A204.1 (cell line): ENCODE measurements around the gene TBC1D24.
"Not testable (repeated sequence)": the region's sequence is repeated elsewhere in the genome, so short reads cannot be mapped to it uniquely, and the experiment has no call there.

Experiments
- FAIRE-seq: peaks from 2 replicates; lab custom pipeline; 2012; peaks lifted over from hg19 to GRCh38; lab: Jason Lieb, UNC

TBC1D24 gene

DNA sequence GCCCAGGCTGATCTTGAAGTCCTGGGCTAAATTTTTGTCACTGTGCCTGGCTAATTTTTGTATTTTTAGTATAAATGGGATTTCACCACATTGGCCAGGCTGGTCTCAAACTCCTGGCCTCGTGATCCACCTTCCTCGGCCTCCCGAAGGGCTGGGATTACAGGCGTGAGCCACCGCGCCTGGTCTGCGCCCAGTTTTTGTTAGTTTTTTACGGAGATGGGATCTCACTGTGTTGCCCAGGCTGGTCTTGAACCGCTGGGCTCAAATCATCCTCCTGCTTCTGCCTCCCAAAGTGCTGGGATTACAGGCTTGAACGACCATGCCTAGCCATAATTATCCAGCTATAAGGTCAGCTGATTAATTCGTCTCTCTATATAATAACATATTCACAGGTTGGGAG lies 59.0 kb downstream of the TBC1D24 start:
- no peak for FAIRE-seq

DNA sequence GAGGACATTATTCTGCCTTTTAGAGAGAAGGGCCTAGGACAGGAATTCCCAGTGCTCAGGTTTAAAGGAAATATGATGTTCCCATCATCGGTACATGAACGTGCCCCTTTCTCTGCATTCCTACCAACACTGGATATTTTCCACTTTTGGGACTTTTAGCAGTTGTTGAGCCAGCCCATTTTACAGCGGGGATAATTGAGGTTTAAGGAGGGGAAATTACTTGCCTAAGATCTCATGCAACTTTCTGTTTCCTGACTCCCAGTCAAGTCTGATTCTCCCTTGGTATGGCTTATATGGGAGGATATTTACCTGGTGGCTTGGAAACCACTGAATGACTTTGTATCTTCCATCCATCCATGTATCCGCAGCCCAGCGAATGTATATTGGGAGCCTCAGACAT lies 59.4 kb downstream of the TBC1D24 start:
- FAIRE-seq: not testable (repeated sequence)

DNA sequence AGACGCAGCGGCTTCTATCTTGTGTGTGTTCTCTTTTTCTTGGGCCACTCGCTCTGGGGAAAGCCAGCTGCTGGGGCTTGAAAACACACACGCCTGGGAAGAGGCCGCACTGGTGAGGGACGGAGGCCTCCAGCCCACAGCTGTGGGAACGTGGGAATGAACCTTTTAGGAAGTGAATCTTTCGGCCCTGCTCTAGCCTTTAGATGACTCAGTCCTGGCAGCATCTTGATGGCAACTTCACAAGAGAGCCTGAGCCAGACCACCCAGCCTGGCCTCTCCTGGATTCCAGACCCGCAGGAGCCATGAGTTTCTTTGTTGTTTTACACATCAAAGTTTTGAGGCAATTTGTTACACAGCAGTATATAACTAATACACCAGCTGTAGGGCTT lies 60.7 kb downstream of the TBC1D24 start:
- no peak for FAIRE-seq

DNA sequence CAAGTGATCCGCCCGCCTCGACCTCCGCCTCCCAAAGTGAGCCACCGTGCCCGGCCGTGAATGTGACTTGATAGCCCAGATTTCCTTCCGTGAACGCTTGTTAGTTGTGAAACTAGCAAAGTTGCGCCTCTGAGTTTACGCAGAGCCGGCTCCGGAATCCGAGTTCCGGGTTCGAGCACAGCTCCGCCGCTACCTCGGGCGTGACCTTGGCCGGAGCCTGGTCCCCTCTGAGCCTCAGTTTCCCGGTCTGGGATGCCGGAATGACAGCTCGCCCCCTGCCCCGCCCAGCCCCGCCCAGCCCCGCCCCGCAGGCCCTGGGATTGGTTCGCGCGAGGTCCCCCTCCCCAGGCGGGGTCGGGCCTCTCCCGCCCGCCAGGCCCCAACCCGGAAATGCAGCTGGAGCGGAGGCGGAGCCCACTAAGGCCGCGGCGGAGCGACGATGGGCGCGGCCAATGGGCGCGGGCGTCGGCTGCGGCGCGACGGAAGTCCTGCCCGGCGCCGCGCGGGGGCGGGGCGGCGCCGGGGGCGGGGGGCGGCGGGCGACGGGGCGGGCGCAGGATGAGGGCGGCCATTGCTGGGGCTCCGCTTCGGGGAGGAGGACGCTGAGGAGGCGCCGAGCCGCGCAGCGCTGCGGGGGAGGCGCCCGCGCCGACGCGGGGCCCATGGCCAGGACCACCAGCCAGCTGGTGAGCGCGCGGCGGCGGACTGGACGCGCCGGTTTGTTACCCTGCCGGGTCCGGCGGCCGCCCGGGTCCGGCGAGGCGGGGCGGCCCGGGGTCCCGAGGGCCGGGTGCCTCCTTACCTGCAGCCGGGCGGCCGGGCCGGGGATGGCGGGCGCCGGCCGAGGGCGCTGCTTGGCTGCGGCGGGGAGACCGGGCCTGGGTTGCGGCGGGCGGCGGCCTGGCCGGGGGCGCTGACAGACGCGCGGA lies 62.8 kb downstream of the TBC1D24 start, which contains the start of gene PDPK1:
TSS of gene PDPK1 (plus strand) at position 571 of the 929 bp plus-strand sequence. CDS start at position 663, 92 bp downstream.
- no peak for FAIRE-seq

DNA sequence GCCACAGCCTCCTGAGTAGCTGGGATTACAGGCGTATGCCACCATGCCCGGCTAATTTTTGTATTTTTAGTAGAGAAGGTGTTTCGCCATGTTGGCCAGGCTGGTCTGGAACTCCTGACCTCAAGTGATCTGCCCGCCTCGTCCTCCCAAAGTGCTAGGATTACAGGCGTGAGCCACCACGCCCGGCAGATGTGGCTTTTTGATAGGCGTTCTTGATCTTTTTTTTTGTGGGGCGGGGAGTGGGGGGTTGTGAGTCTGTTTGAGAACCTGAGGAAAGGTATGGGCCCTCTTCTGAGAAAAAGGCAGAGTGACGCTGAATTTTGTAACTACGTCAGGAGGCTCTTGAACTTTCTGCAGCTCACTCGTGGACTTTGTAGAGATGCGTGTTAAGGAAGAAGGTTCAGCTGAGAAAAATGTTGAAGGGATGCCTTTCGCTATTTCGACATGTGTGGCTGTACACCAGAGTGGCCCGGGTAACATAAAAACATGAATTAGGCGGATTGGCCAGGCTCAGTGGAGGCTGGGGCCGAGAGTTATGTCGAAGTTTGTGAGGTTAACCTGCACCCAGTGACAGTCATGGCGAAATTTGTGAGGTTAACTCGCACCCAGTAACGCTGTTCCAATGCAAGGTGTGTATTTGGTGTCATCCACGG lies 64.4 kb downstream of the TBC1D24 start:
- FAIRE-seq: not testable (repeated sequence)

DNA sequence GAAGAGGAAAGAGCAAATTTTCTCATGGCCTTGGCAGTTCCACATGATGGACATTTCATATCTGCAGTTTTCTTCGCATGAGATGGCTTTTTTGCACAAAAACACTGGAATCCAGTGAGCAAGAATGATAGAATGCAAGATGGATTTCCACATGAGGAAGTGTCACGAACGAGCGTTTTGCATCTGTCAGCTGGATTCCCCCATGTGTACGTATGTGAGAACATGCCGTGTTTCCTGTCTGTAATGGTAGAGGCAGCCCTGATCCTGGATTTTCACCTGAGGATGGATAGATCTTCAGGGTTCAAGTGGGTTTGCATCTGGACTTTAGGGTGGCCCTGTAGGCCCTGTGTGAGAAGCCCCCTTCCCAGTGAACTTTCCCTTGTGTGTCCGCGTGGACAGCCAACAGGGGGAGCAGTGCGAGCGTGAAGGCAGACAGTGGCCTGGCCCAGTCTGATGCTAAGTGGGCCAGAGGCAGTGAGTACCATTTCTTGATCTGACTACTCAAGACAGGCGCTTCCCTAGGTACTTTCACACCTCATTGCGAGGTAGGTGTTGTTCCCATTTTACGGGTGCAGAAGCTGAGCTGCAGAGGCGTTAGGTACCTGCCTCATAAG lies 65.0 kb downstream of the TBC1D24 start:
- FAIRE-seq: not testable (repeated sequence)

DNA sequence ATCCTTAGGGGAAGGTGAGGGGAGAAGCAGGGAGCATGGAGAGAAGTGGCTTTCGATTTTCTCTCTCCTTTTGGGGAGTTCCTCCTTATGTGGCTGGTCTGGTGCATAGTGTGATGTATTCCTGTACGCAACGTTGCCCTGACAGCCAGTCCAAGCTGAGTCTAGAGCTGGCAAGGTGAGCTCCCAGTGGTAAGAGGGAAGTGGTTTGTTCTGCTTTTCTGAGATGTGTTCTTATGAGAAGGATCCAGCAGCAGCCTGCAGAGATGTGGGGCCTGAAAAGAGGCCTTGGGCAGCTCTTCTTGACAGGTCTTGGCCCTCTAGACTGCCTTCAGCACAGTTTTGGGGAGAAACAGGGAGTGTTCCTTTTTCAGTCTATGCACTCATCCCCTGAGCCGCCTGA lies 66.0 kb downstream of the TBC1D24 start:
- not testable (repeated sequence) for FAIRE-seq

DNA sequence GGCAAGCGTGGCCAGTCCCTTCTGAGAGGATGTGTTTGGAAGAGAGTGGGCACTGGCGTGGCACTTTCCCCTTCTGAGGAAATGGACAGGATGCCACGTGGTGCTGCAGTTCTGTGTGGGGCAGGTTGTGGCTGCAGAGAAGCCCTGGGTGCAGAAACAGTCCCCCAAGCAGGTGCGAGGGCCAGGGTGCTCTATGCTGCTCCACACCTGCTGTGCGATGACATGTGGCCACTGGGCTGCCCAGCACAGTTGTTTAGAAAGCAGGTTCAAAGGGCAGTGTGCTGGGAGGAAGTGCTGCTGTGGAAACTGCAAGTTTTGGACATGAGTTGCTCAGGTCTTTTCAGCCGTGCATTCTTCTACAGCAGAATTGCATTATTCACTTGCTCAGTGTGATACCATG lies 66.5 kb downstream of the TBC1D24 start:
- FAIRE-seq: not testable (repeated sequence)

DNA sequence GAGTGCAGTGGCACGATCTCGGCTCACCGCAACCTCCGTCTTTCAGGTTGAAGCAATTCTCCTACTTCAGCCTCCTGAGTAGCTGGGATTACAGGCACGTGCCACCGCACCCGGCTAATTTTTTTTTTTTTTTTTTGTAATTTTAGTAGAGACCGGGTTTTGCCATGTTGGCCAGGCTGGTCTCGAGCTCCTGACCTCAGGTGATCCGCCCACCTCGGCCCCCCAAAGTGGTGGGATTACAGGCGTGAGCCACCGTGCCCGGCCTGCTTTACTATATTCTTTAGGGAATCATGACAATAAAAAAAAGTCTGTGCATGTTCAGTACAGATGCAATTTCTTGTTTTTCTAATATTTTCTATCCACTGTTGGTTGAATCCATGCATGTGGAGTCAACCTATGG lies 68.8 kb downstream of the TBC1D24 start:
- FAIRE-seq: not testable (repeated sequence)

DNA sequence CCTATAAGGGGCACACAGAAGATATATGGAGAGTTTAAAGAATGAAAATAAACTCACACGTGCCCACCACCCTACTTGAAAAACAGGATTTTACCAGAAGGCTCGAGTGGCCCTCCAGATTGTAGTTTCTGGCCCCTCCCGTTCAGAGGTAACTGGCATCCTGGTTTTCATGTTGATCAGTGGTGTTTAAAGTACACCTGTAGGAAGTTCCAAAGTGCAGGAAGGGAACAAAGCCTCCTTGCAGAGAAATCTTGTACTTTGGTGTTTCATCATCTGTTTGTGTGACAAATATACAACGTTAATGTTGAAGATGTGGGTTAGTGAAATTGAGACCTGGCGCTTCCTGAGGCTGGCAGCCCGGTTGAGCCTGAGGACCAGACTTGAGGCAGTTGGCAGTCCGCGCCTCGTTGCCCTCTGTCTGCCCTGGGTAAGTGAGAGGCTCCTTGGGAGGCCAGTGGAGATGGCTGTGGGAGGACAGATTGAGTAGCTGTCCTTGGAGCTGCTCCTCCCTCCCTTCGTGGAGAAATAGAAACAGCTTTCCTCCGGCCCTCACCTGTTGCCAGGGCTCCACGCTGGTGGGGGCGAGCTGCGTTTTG lies 75.5 kb downstream of the TBC1D24 start:
- not testable (repeated sequence) for FAIRE-seq

DNA sequence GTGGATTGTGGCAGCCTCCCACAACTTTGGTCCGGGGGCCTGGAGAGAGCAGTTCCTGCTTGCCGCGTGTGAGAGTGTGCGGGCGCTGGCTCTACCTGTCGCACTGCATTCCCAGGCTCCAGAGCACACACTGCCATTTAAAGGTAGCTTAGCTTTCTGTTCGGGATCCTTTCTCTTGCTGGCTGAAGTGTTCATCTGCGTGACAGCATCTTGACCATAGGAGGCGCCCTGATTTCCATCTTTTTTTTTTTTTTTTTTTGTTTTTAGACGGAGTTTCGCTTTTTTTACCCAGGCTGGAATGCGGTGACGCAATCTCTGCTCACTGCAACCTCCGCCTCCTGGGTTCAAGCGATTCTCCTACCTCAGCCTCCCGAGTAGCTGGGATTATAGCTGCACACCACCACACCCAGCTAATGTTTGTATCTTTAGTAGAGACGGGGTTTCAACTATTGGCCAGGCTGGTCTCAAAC lies 76.5 kb downstream of the TBC1D24 start:
- not testable (repeated sequence) for FAIRE-seq

DNA sequence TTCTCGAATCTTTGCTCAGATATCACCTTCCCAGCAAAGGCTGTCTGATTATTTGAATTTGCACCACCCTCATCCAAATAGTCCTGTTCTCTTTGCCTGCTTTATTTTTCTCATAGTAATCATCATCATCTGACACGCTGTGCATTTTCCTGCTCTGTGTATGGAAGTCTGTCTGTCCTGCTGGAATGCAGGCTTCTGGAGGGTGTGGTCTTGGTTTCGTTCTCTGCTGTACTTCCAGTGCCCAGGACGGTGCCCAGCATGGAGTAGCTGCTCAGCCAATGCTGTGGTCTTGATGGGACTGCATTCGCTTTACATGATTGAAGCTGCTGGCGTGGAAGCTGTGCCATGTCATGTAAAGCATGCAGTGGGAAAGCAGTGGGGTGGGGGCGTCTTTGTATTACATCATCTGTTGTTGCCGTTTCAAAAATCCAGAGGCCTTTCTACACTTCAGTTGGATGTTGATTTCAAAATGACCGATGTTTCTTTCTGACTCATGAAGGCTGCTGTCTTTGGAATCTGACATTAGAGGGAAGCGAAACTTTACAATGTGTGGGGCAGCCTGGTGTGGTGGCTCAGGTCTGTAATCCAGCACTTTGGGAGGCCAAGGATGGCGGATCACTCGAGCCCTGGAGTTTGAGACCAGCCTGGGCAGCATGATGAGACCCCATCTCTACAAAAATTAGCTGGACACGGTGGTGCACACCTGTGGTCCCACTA lies 79.9 kb downstream of the TBC1D24 start:
- not testable (repeated sequence) for FAIRE-seq
